CD4-positive, alpha-beta T cell (primary cell): ENCODE results near the gene FGG. TPM values are rescaled to one million over a fixed set of nuclear protein-coding genes. Genes with fewer than 3 reads are reported as not detected.

ENCODE experiments used
- ATAC-seq: fragments of 200-7000 bp; cut with Tn5 transposase; one replicate; pipeline ENCODE4 v1.10.0; 2022; ENCODE audit warnings: mild to moderate bottlenecking; ENCODE audit not compliant: poor library complexity
- CTCF ChIA-PET: fragments of 350-600 bp; sonication (Branson Sonifier 250); formaldehyde crosslinking; loops from one replicate; lab custom pipeline; 2021; ENCODE audit warnings: antibody characterized with exemption, inconsistent platforms; lab: Charles Lee
- POLR2A ChIA-PET: fragments of 350-600 bp; sonication (Branson Sonifier 250); formaldehyde crosslinking; loops from one replicate; lab custom pipeline; 2021; ENCODE audit warnings: antibody characterized with exemption, inconsistent platforms; lab: Charles Lee
- DNase-seq, 14 experiments: peaks; one replicate each; pipeline ENCODE4 v3.0.0-alpha.2; 2013 to 2020; ENCODE audit warnings: mixed read lengths in 2 of 14
- H3K27ac ChIP-seq, 2 donors: one replicate each; pipeline versions ENCODE4 v1.5.1 to v1.7.0; 2013; ENCODE audit warnings: low read length in 2 of 2, low read depth in 1 of 2, mild to moderate bottlenecking in 1 of 2
- H3K27me3 ChIP-seq, 2 experiments: 1 replicate in 1 of 2; 2 replicates in 1 of 2; pipeline versions ENCODE4 v1.6.1 to v1.7.0; 2013; ENCODE audit warnings: low read length in 2 of 2, control low read depth in 1 of 2, mild to moderate bottlenecking in 1 of 2, moderate library complexity in 1 of 2; ENCODE audit not compliant: insufficient read depth in 2 of 2, control insufficient read depth in 1 of 2
- H3K36me3 ChIP-seq: one replicate; pipeline ENCODE4 v1.6.1; 2013; ENCODE audit warnings: low read length, control low read depth; ENCODE audit not compliant: insufficient read depth
- H3K4me1 ChIP-seq: one replicate; pipeline ENCODE4 v1.6.1; 2013; ENCODE audit warnings: low read length, control low read depth; ENCODE audit not compliant: insufficient read depth
- H3K4me3 ChIP-seq: one replicate; pipeline ENCODE4 v1.5.1; 2013; ENCODE audit warnings: mild to moderate bottlenecking, low read length, moderate library complexity
- H3K9me3 ChIP-seq, 2 experiments: 1 replicate in 1 of 2; 2 replicates in 1 of 2; pipeline versions ENCODE4 v1.6.1 to v1.7.0; 2013; ENCODE audit warnings: low read length in 2 of 2, mild to moderate bottlenecking in 2 of 2, control low read depth in 1 of 2, moderate library complexity in 1 of 2; ENCODE audit not compliant: control insufficient read depth in 1 of 2, insufficient read depth in 1 of 2
- H3K27ac Mint-ChIP-seq: one replicate; pipeline ENCODE4 v1.8.0; 2020; ENCODE audit warnings: mixed read lengths
- H3K27me3 Mint-ChIP-seq: one replicate; pipeline ENCODE4 v1.8.0; 2021; ENCODE audit warnings: mixed read lengths
- H3K36me3 Mint-ChIP-seq: one replicate; pipeline ENCODE4 v1.8.0; 2021; ENCODE audit warnings: low read depth, mixed read lengths
- H3K4me1 Mint-ChIP-seq: one replicate; pipeline ENCODE4 v1.8.0; 2021; ENCODE audit warnings: low read depth, mixed read lengths
- H3K4me3 Mint-ChIP-seq: one replicate; pipeline ENCODE4 v1.8.0; 2020; ENCODE audit warnings: mild to moderate bottlenecking, mixed read lengths
- H3K9me3 Mint-ChIP-seq: one replicate; pipeline ENCODE4 v1.8.0; 2020; ENCODE audit warnings: mixed read lengths
- CTCF ChIP-seq: fragments of 200-600 bp; IDR thresholded peaks from one replicate; pipeline ENCODE4 v1.8.0; 2022; ENCODE audit warnings: antibody characterized with exemption, mild to moderate bottlenecking
- intact Hi-C, 2 experiments: fragments of 100-400 bp; cut with DNase I in 1 of 2; cut with micrococcal nuclease in 1 of 2; formaldehyde crosslinking; loops; one replicate each; pipeline versions ENCODE4 v1.15.1 to v1.9.0; 2023 to 2025; cut with DNase I, micrococcal nuclease
- total RNA-seq, 174 experiments: library from RNA in 2 of 174; stranded (reverse) in 2 of 174; gene quantifications; one replicate each; pipeline ENCODE4 v1.2.3 and lab custom pipeline; 2021 to 2026

Gene FGG
- total RNA-seq, 2 experiments from 2014 or later: not detected

- peaks cover 28% of the 10 kb centered on the region for H3K27me3 Mint-ChIP-seq
- ATAC-seq: no peak
- TF ChIP-seq CTCF: no peak
- no peaks in the 10 kb centered on the region for H3K4me1 Mint-ChIP-seq
- no peaks in the 10 kb centered on the region for H3K36me3 Mint-ChIP-seq
- no peaks in the 10 kb centered on the region for H3K9me3 Mint-ChIP-seq
- Histone ChIP-seq H3K36me3 (no peaks in the 10 kb centered on the region), H3K27ac (no peak overlapping the region), H3K4me3 (no peak overlapping the region), H3K4me1 (no peaks in the 10 kb centered on the region), H3K27me3 (no peaks in the 10 kb centered on the region), H3K9me3 (no peaks in the 10 kb centered on the region)
- ChIA-PET POLR2A (no interaction called here), CTCF (no interaction called here)
- no peak for DNase-seq
- H3K4me3 Mint-ChIP-seq: no peak overlapping the region
- intact Hi-C loops: no loop called here
- no peak overlapping the region for H3K27ac Mint-ChIP-seq
Measured at GRCh38 chr4:154578919-154579318, 33.5 kb downstream of the FGG start.

GRCh38 chr4:154577324-154577723 lies 35.1 kb downstream of the FGG start:
- no peaks in the 10 kb centered on the region for H3K36me3 Mint-ChIP-seq
- no peak overlapping the region for H3K27ac Mint-ChIP-seq
- CTCF ChIA-PET: no interaction called here
- Histone ChIP-seq H3K27ac (no peak overlapping the region), H3K27me3 (no peaks in the 10 kb centered on the region), H3K4me3 (no peak overlapping the region), H3K9me3 (no peaks in the 10 kb centered on the region), H3K36me3 (no peaks in the 10 kb centered on the region), H3K4me1 (no peaks in the 10 kb centered on the region)
- POLR2A ChIA-PET: no interaction called here
- no peak overlapping the region for H3K4me3 Mint-ChIP-seq
- ATAC-seq (no peak), DNase-seq (no peak)
- intact Hi-C loops: no loop called here
- TF ChIP-seq CTCF: no peak
- peaks cover 28% of the 10 kb centered on the region for H3K27me3 Mint-ChIP-seq
- H3K4me1 Mint-ChIP-seq: no peaks in the 10 kb centered on the region
- H3K9me3 Mint-ChIP-seq: no peaks in the 10 kb centered on the region

- Mint-ChIP-seq H3K36me3 (no peaks in the 10 kb centered on the region), H3K9me3 (no peaks in the 10 kb centered on the region), H3K4me3 (no peak overlapping the region), H3K27ac (no peak overlapping the region), H3K4me1 (no peaks in the 10 kb centered on the region), H3K27me3 (peaks cover 42% of the 10 kb centered on the region)
- Histone ChIP-seq H3K27ac (no peak overlapping the region), H3K36me3 (no peaks in the 10 kb centered on the region), H3K27me3 (no peaks in the 10 kb centered on the region), H3K4me3 (no peak overlapping the region), H3K4me1 (no peaks in the 10 kb centered on the region), H3K9me3 (no peaks in the 10 kb centered on the region)
- DNase-seq: no peak
- intact Hi-C loops: no loop called here
- ChIA-PET POLR2A (no interaction called here), CTCF (interaction anchor here (1.2 kb wide), 1 partner anchor 22 kb away, joined by 3 read pairs; no protein-coding TSS in a partner anchor)
- TF ChIP-seq CTCF: no peak
- no peak for ATAC-seq
Measured at GRCh38 chr4:154574311-154574710, 38.1 kb downstream of the FGG start.
